AG09319 (cell line): ENCODE results near the gene GNAT2.

Experiments used
- DNase-seq: peaks from one replicate; pipeline ENCODE4 v3.0.0-alpha.2; 2010; ENCODE audit warnings: low read depth; ENCODE audit errors: extremely low read depth
- TF ChIP-seq, protein P1 (sequence below): IDR thresholded peaks from 2 replicates; pipeline ENCODE4 v1.5.1; 2011; ENCODE audit warnings: low read depth, mild to moderate bottlenecking, inconsistent platforms, low read length, moderate library complexity

The GNAT2 gene

GRCh38 chr1:109620841-109621286 is 1.4 kb upstream of the GNAT2 start:
- TF ChIP-seq, protein P1, sequence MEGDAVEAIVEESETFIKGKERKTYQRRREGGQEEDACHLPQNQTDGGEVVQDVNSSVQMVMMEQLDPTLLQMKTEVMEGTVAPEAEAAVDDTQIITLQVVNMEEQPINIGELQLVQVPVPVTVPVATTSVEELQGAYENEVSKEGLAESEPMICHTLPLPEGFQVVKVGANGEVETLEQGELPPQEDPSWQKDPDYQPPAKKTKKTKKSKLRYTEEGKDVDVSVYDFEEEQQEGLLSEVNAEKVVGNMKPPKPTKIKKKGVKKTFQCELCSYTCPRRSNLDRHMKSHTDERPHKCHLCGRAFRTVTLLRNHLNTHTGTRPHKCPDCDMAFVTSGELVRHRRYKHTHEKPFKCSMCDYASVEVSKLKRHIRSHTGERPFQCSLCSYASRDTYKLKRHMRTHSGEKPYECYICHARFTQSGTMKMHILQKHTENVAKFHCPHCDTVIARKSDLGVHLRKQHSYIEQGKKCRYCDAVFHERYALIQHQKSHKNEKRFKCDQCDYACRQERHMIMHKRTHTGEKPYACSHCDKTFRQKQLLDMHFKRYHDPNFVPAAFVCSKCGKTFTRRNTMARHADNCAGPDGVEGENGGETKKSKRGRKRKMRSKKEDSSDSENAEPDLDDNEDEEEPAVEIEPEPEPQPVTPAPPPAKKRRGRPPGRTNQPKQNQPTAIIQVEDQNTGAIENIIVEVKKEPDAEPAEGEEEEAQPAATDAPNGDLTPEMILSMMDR = no peak
- DNase-seq = peak; percentile 80

DNA sequence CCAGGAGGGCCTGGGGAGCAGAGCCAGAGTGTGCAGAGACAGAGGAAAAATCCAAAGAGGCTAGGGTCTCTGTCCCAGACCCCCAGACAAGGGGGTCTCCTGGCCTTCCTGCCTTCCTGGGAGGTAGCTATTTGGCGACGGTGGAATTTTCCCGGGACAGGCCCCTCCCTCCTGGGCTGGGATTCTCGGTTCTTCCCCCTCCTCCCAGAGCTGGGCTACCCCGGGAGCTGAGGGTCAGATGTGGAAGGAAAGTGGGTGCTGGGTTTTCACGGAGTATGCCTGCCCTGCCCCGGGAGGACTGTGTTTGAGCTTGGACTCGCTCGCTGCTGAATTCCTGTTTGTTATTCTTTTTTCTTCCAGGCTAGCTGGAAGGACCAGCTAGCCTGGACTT is 980 bp upstream of the GNAT2 start:
- no peak for DNase-seq
- TF ChIP-seq, protein P1 = no peak

DNA sequence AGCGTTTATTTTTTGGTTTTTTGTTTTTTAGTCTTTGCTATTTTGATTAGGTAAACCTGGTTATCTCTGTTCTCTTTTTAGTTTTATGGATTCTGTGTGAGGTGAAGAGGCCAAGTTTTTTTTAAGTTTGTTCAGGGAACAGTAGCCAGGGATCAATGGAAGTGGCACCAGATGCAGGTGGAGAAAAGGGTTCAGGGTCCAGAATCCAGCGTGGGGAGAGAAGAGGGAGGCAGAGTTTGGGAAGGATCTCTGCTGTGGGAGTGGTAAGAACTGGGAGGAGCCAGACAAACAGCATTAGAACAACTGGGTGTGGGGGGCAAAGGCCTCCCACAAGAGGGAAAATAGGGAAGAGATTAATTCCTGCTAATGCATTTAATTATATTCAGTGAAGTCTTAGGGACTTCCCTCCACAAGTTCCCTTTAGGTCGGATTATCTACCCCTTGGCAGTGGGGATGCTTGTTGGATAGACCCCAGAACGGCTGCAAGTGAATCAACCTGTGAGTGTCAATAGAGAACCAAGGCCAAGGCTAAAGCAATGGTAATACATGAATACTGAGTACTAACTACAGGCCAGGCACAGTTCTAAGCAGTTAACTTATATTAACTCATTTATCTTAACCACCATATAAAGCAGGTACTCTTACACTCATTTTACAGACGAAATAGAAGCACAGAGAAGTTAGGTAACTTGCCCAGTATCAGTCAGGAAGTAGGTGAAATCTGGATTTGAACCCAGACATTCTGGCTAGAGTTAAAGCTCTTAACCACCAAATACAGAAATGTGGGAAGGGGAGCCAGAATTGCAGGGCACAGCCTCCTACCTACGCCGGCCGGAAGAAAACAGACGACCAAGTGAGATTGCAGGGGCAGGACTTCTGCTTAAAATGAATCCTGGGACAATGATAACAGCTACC is 498 bp downstream of the GNAT2 start:
- TF ChIP-seq, protein P1 = no peak
- no peak for DNase-seq

DNA sequence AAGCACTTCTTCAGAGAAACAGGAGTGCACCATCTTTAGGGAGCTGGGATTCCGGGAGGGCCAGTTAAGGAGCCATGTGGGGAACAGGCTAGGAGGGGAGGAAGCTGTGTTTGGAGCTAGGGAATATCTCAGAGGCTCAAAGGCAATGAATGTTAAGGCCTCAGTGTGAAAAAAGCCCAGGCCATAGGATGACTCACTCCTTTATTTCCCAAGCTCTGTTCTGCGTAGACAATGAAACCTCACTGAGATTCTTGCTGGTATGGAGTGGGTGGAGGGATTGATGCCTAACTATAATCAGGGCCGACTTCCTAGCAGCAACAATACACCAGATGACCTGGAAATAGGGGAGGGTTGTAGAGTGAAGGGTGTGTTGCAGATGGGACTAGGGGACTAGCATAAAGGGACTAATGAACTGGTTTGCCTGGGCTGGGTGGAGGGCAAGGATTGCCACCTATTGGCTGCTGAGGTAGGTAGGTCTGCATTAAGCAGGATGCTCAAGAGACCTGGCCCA is 2.1 kb downstream of the GNAT2 start:
- peak; percentile 60 for DNase-seq
- TF ChIP-seq, protein P1 = no peak

GRCh38 chr1:109616391-109616790 is 3.0 kb downstream of the GNAT2 start:
- no peak for DNase-seq
- TF ChIP-seq, protein P1 = no peak

GRCh38 chr1:109615879-109616278 is 3.5 kb downstream of the GNAT2 start:
- no peak for DNase-seq
- TF ChIP-seq, protein P1 = no peak
